GM18867 (cell line): ENCODE results near the gene BCL2L12.
"Not testable (repeated sequence)": the region's sequence is repeated elsewhere in the genome, so short reads cannot be mapped to it uniquely, and the experiment has no call there.

Source experiments
- ATAC-seq: cut with Tn5 transposase; IDR thresholded peaks from one replicate; pipeline ENCODE4 v1.9.1; 2021; ENCODE audit warnings: mild to moderate bottlenecking, moderate library complexity; ENCODE audit not compliant: unreplicated experiment

Gene BCL2L12, protein sequence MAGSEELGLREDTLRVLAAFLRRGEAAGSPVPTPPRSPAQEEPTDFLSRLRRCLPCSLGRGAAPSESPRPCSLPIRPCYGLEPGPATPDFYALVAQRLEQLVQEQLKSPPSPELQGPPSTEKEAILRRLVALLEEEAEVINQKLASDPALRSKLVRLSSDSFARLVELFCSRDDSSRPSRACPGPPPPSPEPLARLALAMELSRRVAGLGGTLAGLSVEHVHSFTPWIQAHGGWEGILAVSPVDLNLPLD

DNA sequence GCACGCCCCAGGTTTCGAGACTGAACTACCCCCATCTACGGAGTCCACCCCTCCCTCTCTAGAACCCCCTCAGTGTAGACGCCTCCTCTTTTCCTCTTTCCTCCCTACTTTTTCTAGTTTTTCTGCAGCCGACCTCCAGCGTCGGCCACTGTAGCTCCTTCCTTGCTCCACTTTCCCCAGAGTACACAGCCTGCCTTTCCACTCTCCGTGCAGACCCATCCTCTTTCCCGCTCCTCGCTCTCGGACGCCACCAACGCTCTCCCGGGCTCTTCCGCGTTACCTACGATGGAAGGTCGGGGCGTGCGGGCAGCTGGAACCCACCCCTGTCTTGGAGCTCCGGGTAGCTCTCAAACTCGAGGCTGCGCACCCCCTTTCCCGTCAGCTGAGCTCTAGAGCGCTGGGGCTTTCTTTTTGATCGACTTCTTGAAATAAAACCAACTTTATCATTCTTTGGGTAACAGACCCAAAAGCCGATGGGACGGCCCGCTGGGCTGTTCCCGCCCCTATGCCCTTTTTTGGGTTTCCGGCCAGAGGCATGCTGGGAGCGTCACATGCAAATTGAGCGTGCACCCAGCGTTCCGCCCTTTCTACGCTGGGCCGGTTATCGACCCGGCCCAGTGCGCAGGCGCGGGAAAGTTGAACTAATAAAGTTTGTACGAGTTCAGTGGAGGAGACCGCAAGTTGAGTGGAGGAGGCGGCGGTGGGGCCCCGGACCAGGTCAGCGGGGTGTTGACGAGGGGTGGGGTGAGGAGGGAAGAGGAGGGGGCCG lies at the start of gene BCL2L12, which contains the start of gene IRF3:
BCL2L12 (plus strand) TSS at position 583 of the 769 bp plus-strand sequence. CDS start 760 bp downstream, outside the sequence.
IRF3 (minus strand) TSS at position 507 of the 769 bp plus-strand sequence. CDS start 1,019 bp downstream, outside the sequence.
- ATAC-seq: peak; percentile 77

DNA sequence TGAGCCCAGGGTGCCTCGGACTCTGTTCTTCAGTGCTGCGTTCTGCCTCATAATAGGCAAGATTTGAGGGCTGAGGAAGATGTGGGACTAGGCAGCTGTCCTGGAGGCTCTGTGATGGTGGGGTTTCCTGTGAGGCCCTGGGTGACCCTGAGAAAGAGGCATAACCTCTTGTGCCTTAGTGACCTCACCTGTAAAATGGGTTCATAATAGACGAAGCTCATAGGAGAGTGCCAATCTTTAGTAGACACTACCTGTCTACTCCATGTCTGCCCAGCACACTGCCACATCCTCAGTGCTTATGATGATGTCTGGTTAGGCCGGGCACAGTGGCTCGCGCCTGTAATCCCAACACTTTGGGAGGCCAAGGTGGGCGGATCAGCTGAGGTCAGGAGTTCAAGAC lies 49.2 kb upstream of the BCL2L12 start:
- ATAC-seq: no peak

DNA sequence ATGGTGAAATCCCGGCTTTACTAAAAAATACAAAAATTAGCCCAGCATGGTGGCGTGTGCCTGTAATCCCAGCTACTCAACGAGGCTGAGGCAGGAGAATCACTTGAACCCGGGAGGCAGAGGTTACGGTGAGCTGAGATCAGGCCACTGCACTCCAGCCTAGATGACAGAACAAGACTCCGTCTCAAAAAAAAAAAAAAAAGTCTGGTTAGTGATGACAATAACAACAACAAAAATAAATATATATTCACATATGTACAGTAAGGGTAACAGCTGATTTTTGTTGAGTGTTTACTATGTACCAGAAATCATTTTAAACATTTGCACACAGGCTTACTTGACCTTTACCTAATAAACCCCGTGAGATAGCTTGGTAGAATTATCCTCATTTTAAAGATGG lies 48.8 kb upstream of the BCL2L12 start:
- no peak for ATAC-seq

DNA sequence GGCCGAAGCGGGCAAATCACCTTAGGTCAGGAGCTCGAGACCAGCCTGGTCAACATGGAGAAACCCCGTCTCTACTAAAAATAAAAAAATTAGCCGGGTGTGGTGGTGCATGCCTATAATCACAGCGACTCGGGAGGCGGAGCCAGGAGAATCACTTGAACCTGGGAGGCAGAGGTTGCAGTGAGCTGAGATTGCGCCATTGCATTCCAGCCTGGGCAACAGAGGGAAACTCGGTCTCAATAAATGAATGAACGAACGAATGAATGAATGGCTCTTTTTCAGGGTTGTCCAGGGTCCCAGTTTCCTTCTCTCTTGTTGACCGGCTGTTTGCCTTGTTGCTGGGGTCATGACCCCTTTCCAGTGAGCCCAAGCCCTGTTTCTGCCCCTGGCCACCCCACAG lies 47.9 kb upstream of the BCL2L12 start:
- ATAC-seq: not testable (repeated sequence)

DNA sequence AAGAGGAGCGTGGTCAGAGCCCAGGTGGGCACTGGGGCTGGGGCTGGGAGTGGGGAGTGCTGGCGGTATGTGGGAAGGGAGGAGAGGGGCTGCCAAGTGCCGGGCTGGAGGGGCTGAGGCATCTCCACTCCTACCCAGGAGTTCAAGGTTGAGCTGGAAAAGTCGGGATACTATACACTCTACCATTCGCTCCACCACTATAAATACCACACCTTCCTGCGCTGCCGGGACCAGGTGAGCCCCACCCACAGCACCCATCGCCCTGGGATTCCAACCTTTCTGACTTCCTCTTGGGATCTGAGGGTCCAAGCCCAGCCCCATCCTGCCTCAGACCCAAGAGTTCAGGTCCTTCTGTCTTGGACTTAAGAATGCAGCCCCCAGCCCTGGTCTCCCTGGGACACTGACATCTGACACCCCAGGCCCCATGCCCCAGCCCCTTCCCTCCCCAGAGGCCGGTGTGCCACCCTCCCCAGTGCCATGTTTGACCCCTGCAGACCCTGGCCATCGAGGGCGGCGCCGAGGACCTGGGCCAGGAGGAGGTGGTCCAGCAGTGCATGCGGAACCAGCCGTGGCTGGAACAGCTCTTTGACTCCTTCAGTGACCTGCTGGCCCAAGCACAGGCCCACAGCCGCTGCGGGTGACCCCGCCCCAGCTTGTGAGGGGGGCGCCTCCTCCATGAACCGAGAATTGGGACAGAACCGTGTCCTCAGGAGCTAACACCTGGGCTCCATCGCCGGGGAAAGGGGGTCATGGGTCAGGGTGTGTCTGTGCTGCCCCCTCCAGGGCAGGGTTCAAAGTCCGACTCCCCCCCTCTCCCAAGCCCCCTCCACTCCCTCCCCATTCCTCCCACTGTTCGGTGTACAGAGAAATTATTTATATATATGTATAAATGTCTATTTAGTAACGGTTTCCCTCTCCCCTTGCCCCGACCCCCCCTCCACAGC lies 40.5 kb upstream of the BCL2L12 start:
- no peak for ATAC-seq

DNA sequence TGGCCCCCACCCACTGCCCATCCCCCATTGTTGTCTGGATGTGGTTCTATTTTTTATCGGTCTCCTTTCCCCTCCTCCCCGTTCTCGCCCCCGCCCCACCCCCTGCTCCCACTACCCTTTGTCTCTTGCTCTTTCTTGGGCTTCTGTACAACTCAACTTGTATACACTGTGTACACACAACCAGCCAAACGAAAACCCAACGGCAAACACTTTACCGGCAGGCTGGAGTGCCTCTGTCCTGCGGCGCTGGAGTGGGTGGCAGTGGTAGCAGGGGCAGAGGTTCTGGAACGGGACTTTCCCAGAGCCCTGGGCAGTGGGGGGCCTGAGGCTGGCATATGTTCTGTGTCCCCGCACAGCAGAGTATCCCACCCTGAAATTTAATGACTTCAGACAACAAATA lies 39.5 kb upstream of the BCL2L12 start:
- no peak for ATAC-seq

DNA sequence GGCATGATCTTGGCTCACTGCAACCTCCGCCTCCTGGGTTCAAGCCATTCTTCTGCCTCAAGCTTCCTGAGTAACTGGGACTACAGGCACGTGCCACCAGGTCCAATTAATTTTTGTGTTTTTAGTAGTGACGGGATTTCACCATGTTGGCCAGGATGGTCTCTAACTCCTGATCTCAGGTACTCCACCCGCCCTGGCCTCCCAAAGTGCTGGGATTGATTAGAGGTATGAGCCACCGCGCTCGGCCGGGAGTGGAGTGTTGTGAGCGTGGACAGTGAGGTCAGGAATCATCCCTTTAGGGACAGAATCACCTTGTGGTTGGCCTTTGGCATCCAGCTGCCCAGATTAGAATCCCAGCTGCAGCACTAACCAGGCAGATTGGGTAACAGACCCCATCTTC lies 36.1 kb upstream of the BCL2L12 start:
- ATAC-seq: no peak

DNA sequence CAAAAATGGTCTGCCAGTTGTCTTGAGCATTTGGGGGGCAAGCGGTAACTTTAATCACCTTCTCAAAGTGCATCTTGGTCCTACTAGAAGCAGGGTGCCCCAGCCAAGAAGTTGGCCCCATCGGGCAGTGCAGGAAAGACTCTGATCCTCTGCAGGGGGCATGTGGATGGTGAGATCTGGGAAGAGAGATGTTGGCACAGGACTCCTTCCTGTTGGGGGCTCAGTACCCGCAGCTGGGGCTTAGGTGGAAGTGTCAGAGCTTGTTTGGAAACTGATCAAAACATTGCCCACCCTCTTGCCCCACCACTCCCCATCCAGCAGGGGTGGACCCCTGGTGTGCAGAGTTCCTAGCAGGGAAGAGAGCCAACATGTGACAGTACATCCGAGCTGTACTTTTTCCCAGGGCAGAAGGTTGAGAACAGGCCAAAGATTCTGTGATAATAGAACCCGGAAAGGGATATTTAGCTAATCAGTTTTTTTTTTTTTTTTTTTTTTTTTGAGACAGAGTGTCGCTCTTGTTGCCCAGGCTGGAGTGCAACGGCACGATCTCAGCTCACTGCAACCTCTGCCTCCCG lies 34.6 kb upstream of the BCL2L12 start:
- no peak for ATAC-seq

DNA sequence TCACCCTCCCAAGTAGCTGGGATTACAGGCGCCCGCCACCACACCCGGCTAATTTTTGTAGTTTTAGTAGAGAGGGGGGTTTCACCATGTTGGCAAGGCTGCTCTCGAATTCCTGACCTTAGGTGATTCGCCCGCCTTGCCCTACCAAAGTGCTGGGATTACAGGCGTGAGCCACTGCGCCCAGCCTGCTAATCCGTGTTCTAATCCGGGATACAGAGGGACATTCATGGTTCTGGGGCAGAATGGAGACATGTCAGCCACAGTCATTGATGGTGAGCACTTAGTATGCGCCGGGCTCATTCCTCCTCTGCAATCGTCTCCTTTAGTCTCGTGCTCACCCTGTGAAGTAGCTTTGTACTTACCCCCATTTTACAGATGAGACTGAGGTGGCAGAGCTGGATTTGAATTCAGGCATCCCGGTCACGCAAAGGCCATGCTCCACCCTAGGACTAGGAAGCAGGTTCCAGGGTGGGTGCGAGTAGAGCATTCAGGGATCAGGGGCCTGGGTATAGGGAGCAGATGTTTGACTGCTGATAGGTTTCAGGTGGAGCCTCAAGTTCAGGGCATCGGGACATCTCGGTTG lies 34.0 kb upstream of the BCL2L12 start:
- no peak for ATAC-seq

DNA sequence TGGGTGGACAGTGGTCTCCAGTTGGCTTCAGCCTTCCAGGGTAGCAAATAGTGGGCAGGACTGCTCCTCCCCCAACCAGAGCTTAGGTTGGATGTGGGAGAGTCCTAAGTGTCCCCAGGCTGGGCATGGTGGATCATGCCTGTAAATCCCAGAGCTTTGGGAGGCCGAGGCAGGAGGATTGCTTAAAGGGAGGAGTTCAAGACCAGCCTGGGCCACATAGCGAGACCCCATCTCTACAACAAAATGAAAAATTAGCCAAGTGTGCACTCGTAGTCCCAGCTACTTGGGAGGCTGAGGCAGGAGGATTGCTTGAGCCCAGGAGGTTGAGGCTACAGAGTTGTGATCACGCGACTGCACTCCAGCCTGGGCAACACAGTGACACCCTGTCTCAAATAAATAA lies 33.2 kb upstream of the BCL2L12 start:
- ATAC-seq: no peak

DNA sequence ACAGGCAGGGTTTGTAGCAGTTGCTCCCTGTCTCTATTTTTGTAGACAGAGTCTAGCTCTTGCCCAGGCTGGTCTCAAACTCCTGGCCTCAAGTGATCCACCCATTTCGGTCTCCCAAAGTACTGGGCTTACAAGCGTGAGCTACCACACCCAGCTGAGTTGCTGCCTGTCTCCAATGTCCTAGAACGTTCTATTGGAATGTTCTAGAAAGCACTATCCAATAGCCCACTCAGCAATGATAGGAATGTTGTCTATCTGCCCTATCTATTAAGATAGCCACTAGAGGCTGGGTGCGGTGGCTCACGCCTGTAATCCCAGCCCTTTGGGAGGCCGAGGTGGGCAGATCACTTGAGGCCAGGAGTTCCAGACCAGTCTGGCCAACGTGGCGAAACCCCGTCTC lies 32.5 kb upstream of the BCL2L12 start:
- ATAC-seq: not testable (repeated sequence)

DNA sequence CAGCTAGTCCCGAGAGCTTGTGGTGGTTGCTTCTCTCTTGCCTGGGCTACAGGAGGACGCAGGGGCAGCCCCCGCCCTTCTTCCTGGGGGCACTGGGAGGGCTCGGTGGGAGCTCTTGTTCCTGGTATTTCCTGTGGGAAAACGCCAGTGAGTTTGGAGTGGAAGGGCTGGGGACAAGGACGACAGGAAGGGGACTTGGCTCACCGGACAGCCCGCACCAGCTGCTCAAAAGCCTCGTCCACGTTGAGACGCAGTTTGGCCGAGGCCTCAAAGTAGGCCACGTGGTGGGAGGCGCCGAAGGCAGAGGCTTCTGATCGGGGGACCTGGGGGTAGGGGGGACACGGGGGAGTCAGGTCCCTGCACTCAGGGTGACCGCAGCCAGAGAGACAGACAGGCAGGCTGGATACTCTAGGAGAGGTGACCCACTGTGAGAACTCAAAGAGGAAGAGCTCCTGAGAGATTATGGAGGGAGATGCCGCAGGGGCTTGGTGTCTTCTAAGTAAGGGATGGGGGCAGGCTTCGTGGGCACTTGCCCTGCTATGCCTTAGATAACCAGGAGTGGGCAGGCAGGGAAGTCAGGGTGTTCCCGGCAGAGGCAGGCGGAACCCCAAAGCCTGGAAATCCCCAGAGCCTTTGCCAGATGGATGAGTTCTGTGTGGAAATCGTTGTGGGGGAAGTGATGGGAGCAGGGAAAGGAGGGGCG lies 30.1 kb upstream of the BCL2L12 start:
- ATAC-seq: no peak

DNA sequence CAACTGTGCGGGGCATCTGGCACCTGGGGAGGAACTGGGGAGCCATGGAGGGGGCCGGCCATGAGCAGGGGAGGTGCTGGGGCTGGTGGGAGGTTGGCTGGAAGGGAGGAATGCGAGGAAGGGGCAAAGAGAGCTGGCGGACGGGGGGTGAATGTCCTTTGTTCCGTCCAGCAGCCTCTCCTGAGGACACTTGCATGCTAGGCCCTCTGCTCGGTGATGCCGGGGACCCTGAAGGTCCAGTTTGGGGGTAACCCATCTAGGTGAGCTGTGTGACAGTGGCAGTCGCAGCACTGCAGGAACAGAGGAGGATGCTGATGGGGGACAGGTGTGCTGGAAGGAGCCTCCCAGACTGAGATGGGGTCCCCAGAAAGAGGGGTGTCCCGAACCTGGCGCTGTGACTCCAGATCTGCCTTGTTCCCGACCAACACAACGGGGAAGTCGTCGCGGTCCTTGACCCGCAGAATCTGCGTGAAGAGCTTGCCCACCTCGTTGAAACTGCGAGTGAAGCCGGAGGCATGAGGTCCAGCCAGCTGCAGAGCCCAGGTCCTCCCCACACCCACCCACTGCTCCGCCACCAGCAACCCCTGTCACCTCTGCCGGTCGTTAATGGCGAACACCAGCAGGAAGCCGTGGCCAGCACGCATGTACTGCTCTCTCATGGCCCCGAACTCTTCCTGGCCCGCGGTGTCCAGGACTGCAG lies 29.4 kb upstream of the BCL2L12 start:
- no peak for ATAC-seq

DNA sequence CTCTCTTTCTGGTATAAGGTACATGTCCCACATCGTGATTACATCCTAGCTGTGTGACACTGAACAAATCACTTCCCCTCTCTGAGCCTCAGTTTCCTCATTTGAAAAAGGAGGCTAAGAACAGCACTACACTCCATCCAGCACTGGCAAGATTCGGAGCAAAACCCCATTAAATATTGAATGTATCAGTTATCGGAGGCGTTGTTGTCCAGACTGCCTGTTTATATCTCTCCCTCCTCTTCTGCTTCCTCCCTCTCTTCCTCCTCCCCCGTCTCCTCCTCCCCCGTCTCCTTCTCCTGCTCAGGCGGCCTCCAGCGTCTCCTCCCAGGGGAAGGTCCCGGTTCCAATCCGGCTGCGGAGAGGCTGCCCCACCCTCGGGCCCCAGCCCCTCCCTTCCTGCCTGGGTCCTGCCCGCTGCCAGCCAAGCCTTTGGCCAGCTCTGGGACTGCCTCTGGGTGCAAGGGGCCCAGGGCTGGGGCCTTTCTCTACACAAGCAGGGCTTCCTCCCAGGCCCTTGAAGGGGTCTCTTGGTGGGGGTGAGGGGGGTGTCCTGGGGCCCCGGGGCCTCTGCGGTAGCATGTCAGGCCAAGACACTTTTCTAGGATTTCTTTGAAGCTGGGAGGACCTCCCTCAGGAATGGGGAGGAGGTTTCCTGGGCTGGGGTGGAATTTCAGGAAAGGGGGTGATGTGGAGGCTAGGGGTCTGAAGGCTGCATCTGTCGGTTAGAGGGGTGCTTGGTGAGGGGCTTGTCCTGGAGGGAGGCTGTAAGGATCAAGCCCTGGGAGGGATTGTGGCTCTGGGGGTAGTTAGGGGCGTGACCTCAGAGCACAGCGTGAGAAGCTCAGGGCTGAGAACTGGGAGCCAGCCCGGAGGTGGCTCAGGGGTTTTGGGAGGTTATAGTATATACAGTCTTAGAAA lies 27.7 kb upstream of the BCL2L12 start:
- no peak for ATAC-seq

DNA sequence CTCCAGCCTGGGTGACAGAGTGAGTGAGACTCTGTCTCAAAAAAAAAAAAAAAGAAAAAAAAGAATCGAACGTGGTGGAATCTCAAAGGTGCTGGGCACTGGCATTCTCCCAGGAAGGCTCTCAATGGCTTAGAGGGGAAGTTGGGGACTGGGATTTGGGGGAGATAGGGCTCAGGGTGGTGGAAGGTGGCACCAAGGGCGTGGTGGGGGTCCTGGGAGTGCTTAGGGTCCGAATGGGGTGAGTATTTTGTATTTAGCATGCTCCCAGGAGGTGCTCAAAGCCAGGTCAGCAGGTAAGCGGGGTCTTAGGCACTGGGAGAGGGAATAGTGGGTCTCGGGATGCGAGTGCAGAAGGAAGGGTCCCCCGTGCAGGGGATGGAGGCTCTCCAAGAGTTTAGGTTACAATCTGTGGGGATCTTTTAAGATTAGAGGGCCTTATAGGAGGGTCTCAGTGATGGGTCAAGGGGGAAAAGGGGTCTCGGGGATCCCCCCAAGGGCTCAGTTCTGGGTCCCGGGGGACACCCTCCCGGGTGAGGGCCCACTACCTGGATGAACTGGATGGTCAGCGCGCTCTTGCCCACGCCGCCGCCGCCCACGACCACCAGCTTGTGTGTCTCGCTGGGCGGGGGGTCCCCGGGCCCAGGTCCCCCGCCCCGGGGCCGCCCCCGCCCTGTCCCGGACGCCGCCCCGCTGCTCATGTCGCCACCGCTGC lies 26.2 kb upstream of the BCL2L12 start:
- ATAC-seq: no peak

DNA sequence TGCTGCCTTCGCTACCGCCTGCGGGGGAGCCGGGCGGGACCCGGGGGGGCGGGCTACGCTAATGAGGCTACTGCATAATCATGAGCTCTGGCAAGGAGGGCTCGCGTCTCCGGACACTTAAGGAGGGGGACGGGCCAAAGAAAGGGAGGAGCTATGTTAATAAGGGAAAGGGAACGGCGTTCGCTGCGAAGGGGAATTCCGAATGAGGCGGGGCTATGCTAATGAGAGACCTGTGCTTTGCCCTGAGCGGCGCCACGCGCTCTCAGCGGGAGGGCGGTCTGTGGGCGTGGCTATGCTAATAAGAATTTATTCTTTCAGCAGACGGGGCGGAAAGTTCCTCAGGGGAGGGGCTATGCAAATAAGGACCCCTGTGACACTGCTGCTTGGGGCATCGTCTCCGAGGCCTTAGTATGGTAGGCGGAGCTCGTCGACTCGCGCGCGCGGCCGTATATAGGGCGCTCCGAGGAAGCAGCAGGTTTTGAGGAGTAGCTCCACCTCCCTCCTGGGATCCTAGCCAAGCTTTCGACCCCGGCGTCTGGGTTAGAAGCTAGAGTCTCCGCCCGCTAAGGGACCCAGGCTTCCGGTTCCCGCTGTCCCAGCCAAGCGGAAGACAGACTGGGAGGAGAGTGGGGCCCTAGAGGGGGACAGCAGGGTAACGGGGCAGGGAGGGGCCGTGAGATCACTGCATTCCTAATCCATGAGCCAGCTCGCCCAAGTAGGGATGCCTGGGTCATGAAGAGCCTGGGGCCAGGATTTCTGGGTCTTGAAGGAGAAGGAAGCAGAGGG lies 25.4 kb upstream of the BCL2L12 start, which contains the start of gene RRAS:
RRAS (minus strand) TSS at position 31 of the 786 bp plus-strand sequence. CDS start 45 bp downstream, outside the sequence.
- ATAC-seq: peak; percentile 60
